Adipocyte (in vitro differentiated cells): Measurements from ENCODE around the gene ADGRB2.
A peak's percentile ranks its signal among the peaks of the same experiment; 100 is the strongest.

Experiments used
- DNase-seq: peaks from one replicate; pipeline ENCODE4 v3.0.0-alpha.2; 2015; ENCODE audit warnings: low read depth
- H3K27me3 ChIP-seq: replicated peaks from 2 replicates; pipeline ENCODE4 v1.7.0; 2013; ENCODE audit warnings: mild to moderate bottlenecking, low read length, moderate library complexity; ENCODE audit not compliant: control insufficient read depth, insufficient read depth
- H3K36me3 ChIP-seq: 2 replicates; pipeline ENCODE4 v1.7.0; 2013; ENCODE audit warnings: low read length, mild to moderate bottlenecking, moderate library complexity; ENCODE audit not compliant: control insufficient read depth, insufficient read depth, severe bottlenecking
- H3K4me1 ChIP-seq: 2 replicates; pipeline ENCODE4 v1.7.0; 2013; ENCODE audit warnings: mild to moderate bottlenecking, low read length, moderate library complexity; ENCODE audit not compliant: control insufficient read depth, insufficient read depth
- H3K4me3 ChIP-seq: 2 replicates; pipeline ENCODE4 v1.7.0; 2013; ENCODE audit warnings: mild to moderate bottlenecking, low read length, moderate library complexity
- H3K9ac ChIP-seq: 2 replicates; pipeline ENCODE4 v1.7.0; 2013; ENCODE audit warnings: mild to moderate bottlenecking, low read length, moderate library complexity
- H3K9me3 ChIP-seq: 2 replicates; pipeline ENCODE4 v1.7.0; 2013; ENCODE audit warnings: mild to moderate bottlenecking, low read length, moderate library complexity; ENCODE audit not compliant: control insufficient read depth

ADGRB2 gene

GRCh38 chr1:31768407-31768907, 4.3 kb upstream of the ADGRB2 start:
- Histone ChIP-seq H3K4me1 (peaks cover 12% of the 10 kb centered on the region), H3K4me3 (no peak overlapping the region), H3K9ac (no peak overlapping the region), H3K9me3 (no peaks in the 10 kb centered on the region), H3K36me3 (no peaks in the 10 kb centered on the region), H3K27me3 (peaks cover 28% of the 10 kb centered on the region)
- no peak for DNase-seq

- H3K4me1 ChIP-seq, result peaks cover 15% of the 10 kb centered on the region
Measured at GRCh38 chr1:31767225-31767624, 3.1 kb upstream of the ADGRB2 start.

GRCh38 chr1:31765516-31765915, 1.4 kb upstream of the ADGRB2 start:
- H3K36me3 ChIP-seq, result no peaks in the 10 kb centered on the region
- peaks cover 24% of the 10 kb centered on the region for H3K4me1 ChIP-seq
- H3K27me3 ChIP-seq, result peaks cover 3% of the 10 kb centered on the region
- no peaks in the 10 kb centered on the region for H3K9me3 ChIP-seq
- H3K9ac ChIP-seq, result no peak overlapping the region
- DNase-seq, result no peak
- H3K4me3 ChIP-seq, result no peak overlapping the region

More at GRCh38 chr1:31767225-31767624, 3.1 kb upstream of the ADGRB2 start:
- H3K36me3 ChIP-seq, result no peaks in the 10 kb centered on the region
- no peaks in the 10 kb centered on the region for H3K9me3 ChIP-seq
- H3K4me3 ChIP-seq, result no peak overlapping the region
- H3K9ac ChIP-seq, result no peak overlapping the region
- H3K27me3 ChIP-seq, result peaks cover 16% of the 10 kb centered on the region
- no peak for DNase-seq

GRCh38 chr1:31765041-31765467, 914 bp upstream of the ADGRB2 start:
- Histone ChIP-seq H3K9me3 (no peaks in the 10 kb centered on the region), H3K36me3 (no peaks in the 10 kb centered on the region), H3K4me1 (peaks cover 26% of the 10 kb centered on the region), H3K27me3 (peaks cover 3% of the 10 kb centered on the region), H3K4me3 (no peak overlapping the region), H3K9ac (no peak overlapping the region)
- DNase-seq, result peak; percentile 28

- Histone ChIP-seq H3K27me3 (no peaks in the 10 kb centered on the region), H3K9ac (peak overlapping the region; percentile 60)
- peak; percentile 22 for DNase-seq
Measured at GRCh38 chr1:31763671-31764311, 349 bp downstream of the ADGRB2 start.

GRCh38 chr1:31762726-31763670, 1.1 kb downstream of the ADGRB2 start:
- Histone ChIP-seq H3K9me3 (no peaks in the 10 kb centered on the region), H3K4me1 (peaks cover 32% of the 10 kb centered on the region), H3K9ac (peak overlapping the region; percentile 52), H3K27me3 (no peaks in the 10 kb centered on the region), H3K36me3 (no peaks in the 10 kb centered on the region), H3K4me3 (peak overlapping the region; percentile 79)
- DNase-seq, result peak; percentile 93

More at GRCh38 chr1:31763671-31764311, 349 bp downstream of the ADGRB2 start:
- Histone ChIP-seq H3K4me1 (peaks cover 32% of the 10 kb centered on the region), H3K9me3 (no peaks in the 10 kb centered on the region), H3K36me3 (no peaks in the 10 kb centered on the region), H3K4me3 (peak overlapping the region; percentile 79)

- Histone ChIP-seq H3K9me3 (no peaks in the 10 kb centered on the region), H3K9ac (no peak overlapping the region), H3K36me3 (no peaks in the 10 kb centered on the region), H3K4me3 (peak overlapping the region; percentile 79), H3K4me1 (peaks cover 32% of the 10 kb centered on the region), H3K27me3 (no peaks in the 10 kb centered on the region)
- DNase-seq, result no peak
Measured at GRCh38 chr1:31762323-31762722, 1.8 kb downstream of the ADGRB2 start.

- H3K4me1 ChIP-seq, result peaks cover 32% of the 10 kb centered on the region
- H3K4me3 ChIP-seq, result no peak overlapping the region
Measured at GRCh38 chr1:31761883-31762282, 2.3 kb downstream of the ADGRB2 start.

GRCh38 chr1:31760471-31761470, 3.4 kb downstream of the ADGRB2 start:
- H3K9ac ChIP-seq, result peak overlapping the region; percentile 83
- H3K4me3 ChIP-seq, result peak overlapping the region; percentile 80
- no peaks in the 10 kb centered on the region for H3K9me3 ChIP-seq
- no peaks in the 10 kb centered on the region for H3K27me3 ChIP-seq
- peaks cover 32% of the 10 kb centered on the region for H3K4me1 ChIP-seq
- no peaks in the 10 kb centered on the region for H3K36me3 ChIP-seq
- peak; percentile 83 for DNase-seq

More at GRCh38 chr1:31761883-31762282, 2.3 kb downstream of the ADGRB2 start:
- no peaks in the 10 kb centered on the region for H3K9me3 ChIP-seq
- H3K27me3 ChIP-seq, result no peaks in the 10 kb centered on the region
- no peaks in the 10 kb centered on the region for H3K36me3 ChIP-seq
- no peak for DNase-seq
- peak overlapping the region; percentile 83 for H3K9ac ChIP-seq

GRCh38 chr1:31759298-31760023, 4.7 kb downstream of the ADGRB2 start:
- Histone ChIP-seq H3K36me3 (no peaks in the 10 kb centered on the region), H3K27me3 (no peaks in the 10 kb centered on the region), H3K9ac (peak overlapping the region; percentile 83), H3K9me3 (no peaks in the 10 kb centered on the region), H3K4me3 (no peak overlapping the region), H3K4me1 (peaks cover 30% of the 10 kb centered on the region)
- DNase-seq, result no peak
